Effector memory CD4-positive, alpha-beta T cell (primary cell): ENCODE measurements around the gene COX11.

Experiments
- DNase-seq, 3 donors: peaks; one replicate each; pipeline ENCODE4 v3.0.0-alpha.2; 2020
- H3K27ac ChIP-seq: 2 replicates; pipeline ENCODE4 v1.7.0; 2013; ENCODE audit warnings: mild to moderate bottlenecking, low read length, moderate library complexity; ENCODE audit not compliant: insufficient read depth, poor library complexity, severe bottlenecking
- H3K27me3 ChIP-seq: replicated peaks from 2 replicates; pipeline ENCODE4 v1.7.0; 2013; ENCODE audit warnings: mild to moderate bottlenecking, low read length; ENCODE audit not compliant: insufficient read depth, control insufficient read depth, poor library complexity, severe bottlenecking
- H3K36me3 ChIP-seq: 2 replicates; pipeline ENCODE4 v1.7.0; 2013; ENCODE audit warnings: mild to moderate bottlenecking, low read length, moderate library complexity; ENCODE audit not compliant: control insufficient read depth, insufficient read depth
- H3K4me1 ChIP-seq: 2 replicates; pipeline ENCODE4 v1.7.0; 2013; ENCODE audit warnings: low read length, mild to moderate bottlenecking; ENCODE audit not compliant: control insufficient read depth, insufficient read depth, poor library complexity, severe bottlenecking
- H3K4me3 ChIP-seq: 2 replicates; pipeline ENCODE4 v1.7.0; 2013; ENCODE audit warnings: low read length, low read depth, mild to moderate bottlenecking; ENCODE audit not compliant: insufficient read depth, poor library complexity, severe bottlenecking
- H3K9me3 ChIP-seq: 2 replicates; pipeline ENCODE4 v1.7.0; 2013; ENCODE audit warnings: mild to moderate bottlenecking, low read length, moderate library complexity; ENCODE audit not compliant: control insufficient read depth
- total RNA-seq, 3 donors: gene quantifications; one replicate each; lab custom pipeline; 2026; lab: John Stamatoyannopoulos, UW

The COX11 gene, protein sequence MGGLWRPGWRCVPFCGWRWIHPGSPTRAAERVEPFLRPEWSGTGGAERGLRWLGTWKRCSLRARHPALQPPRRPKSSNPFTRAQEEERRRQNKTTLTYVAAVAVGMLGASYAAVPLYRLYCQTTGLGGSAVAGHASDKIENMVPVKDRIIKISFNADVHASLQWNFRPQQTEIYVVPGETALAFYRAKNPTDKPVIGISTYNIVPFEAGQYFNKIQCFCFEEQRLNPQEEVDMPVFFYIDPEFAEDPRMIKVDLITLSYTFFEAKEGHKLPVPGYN
- 23.8 to 42.2 (median 27.4) reads per million in 3 donors for total RNA-seq

DNA sequence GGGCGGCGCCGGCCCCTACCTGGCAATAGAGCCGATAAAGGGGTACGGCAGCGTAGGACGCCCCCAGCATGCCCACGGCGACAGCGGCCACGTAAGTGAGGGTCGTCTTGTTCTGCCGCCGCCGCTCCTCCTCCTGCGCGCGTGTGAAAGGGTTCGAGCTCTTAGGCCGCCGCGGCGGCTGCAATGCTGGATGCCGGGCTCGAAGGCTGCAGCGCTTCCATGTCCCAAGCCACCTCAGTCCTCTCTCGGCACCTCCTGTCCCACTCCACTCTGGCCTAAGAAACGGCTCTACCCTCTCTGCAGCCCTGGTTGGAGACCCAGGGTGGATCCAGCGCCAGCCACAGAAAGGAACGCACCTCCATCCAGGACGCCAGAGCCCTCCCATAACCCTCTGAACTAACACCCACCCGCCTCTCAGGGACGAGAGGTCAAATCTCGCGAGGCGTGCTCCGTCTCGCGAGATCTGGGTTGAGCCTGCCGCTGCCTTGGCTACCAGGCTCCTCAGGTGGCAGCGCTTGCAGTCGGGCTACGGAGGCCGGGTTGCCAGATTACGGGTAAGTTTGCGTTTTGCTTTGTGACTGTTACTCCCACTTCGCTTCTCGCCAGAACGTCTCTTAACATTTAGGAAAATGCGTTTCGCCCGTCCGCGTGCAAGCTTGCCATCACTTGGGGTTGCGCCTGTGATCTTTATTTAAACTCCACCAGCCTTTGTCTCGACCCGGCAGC lies at the start of gene COX11, which contains the start of gene STXBP4:
TSS of gene COX11 (minus strand) at position 393 of the 726 bp plus-strand sequence. CDS start at position 385, 8 bp downstream.
TSS of gene STXBP4 (plus strand) at position 504 of the 726 bp plus-strand sequence. CDS start 17,455 bp downstream, outside the sequence.
- peak; percentile 86 to 93 (median 91) for DNase-seq
- H3K27ac ChIP-seq: peak within 1 kb of the TSS; percentile 74
- peak within 1 kb of the TSS; percentile 79 for H3K4me3 ChIP-seq
- no peaks in the 10 kb centered on the region for H3K27me3 ChIP-seq
- H3K36me3 ChIP-seq: peaks cover 4% of the 10 kb centered on the region
- H3K4me1 ChIP-seq: no peaks in the 10 kb centered on the region
- H3K9me3 ChIP-seq: no peaks in the 10 kb centered on the region

DNA sequence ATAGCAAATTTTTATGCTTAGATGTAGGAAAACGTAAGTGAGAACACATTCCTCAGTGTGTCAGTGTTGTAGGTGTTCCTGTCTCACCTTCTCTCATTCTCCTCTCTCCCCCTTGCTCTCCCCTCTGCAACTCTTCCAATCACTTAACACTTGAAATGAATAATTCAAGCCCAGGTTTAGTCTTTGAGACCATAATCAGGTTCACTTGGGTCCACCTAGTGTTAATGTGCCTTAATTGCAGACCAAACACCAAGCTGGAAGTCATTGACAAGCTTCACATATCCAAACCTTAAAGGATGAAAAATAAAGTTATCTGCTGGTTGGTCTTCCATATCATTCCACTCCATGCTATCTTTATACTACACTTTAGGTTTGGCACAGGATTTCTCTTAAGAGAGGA lies 37.1 kb upstream of the COX11 start:
- Histone ChIP-seq H3K4me1 (no peaks in the 10 kb centered on the region), H3K9me3 (no peaks in the 10 kb centered on the region)
- DNase-seq: no peak

DNA sequence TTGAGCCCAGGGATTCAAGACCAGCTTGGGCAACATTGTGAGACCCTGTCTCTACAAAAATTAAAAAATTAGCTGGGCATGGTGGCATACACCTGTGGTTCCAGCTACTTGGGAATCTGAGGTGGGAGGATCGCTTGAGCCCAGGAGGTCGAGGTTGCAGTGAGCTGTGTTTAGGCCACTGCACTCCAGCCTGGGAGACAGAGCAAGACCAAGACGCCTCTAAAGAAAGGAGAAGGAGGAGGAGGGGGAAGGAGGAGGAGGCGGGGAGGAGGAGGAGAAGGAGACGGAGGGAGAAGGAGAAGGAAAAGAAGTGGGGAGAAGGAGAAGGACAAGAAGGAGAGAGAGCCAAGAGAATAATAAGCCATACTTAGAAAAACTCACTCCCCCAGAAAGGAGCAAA lies 36.0 kb upstream of the COX11 start:
- Histone ChIP-seq H3K9me3 (no peaks in the 10 kb centered on the region), H3K27ac (no peak overlapping the region), H3K27me3 (no peaks in the 10 kb centered on the region), H3K36me3 (peaks cover 2% of the 10 kb centered on the region), H3K4me3 (no peak overlapping the region), H3K4me1 (no peaks in the 10 kb centered on the region)
- no peak for DNase-seq

More for the DNA sequence above, 37.1 kb upstream of the COX11 start:
- Histone ChIP-seq H3K36me3 (no peaks in the 10 kb centered on the region), H3K4me3 (no peak overlapping the region), H3K27me3 (no peaks in the 10 kb centered on the region), H3K27ac (no peak overlapping the region)

DNA sequence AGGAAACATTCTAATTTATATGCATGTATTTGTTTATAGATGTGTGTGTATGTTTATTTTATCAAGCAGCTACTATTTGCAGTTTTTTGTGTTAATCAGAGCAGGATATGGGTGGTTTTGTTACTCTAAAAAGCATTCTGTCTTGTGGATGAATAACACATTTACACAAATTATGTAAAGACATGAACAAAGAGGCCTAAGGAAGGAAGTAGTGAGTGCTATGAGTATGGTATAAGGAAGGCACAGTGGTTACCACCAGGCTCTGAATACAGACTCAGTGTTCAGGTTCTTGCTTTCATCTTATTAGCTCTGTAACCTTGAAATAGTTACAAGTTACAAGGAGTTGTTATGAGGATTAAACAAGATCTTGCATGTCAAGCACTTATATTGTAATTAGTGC lies 34.0 kb upstream of the COX11 start:
- no peaks in the 10 kb centered on the region for H3K9me3 ChIP-seq
- H3K36me3 ChIP-seq: peaks cover 3% of the 10 kb centered on the region
- H3K27me3 ChIP-seq: no peaks in the 10 kb centered on the region
- DNase-seq: no peak
- H3K27ac ChIP-seq: no peak overlapping the region
- H3K4me3 ChIP-seq: no peak overlapping the region
- no peaks in the 10 kb centered on the region for H3K4me1 ChIP-seq

DNA sequence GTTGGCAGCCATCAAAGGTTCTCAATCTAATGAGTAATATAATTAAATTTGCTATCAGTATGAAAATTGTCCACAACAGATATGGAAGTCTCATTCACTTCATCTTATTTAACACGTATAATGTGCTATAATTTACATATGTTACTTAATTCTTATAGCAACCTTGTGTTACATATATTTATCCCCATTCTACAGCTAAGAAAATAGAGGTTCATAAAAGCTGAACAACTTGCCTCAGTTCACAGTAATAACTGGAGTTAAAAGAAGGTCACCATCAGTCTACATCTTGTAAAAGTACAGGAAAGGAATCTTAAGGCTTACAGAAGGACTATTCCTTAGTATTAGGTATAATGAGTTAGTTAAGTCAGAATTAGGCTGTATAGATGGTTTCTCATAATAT lies 28.0 kb upstream of the COX11 start:
- no peaks in the 10 kb centered on the region for H3K9me3 ChIP-seq
- no peaks in the 10 kb centered on the region for H3K4me1 ChIP-seq
- no peak for DNase-seq

DNA sequence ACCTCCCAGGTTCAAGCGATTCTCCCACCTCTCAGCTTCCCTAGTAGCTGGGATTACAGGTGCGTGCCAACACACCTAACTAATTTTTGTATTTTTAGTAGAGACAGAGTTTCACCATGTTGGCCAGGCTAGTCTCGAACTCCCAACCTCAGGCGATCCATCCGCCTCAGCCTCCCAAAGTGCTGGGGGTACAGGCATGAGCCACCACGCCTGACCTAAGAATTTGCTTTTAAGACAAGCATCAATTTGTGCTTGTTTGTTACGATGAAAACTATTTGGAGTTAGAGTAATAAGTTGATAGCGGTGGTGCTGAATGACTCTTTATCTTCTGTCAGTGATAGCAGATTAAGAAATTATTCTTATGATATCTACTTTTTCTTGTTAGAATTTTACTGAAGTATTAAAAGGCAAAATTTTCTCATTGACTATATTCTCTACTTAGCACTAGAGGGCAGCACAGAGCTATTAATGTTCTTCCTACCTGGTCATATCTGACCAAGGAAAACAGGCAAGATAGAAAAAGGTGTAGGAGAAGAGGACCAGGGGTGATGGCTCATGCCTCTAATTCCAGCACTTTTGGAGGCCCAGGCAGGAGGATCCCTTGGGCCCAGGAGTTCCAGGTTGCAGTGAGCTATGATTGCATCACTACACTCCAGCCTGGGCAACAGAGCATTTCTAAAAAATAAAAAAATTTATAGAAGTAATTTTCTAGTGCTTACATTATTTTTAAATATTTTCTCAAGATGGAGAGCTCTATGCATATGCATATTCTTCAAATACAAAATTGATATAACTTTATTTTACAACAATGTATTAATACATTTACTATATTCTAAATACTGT lies 24.6 kb upstream of the COX11 start:
- H3K27ac ChIP-seq: no peak overlapping the region
- no peaks in the 10 kb centered on the region for H3K9me3 ChIP-seq
- no peak for DNase-seq
- no peaks in the 10 kb centered on the region for H3K36me3 ChIP-seq
- H3K27me3 ChIP-seq: no peaks in the 10 kb centered on the region
- no peak overlapping the region for H3K4me3 ChIP-seq
- no peaks in the 10 kb centered on the region for H3K4me1 ChIP-seq

More for the DNA sequence above, 28.0 kb upstream of the COX11 start:
- Histone ChIP-seq H3K27me3 (no peaks in the 10 kb centered on the region), H3K36me3 (peaks cover 3% of the 10 kb centered on the region), H3K27ac (no peak overlapping the region), H3K4me3 (no peak overlapping the region)

DNA sequence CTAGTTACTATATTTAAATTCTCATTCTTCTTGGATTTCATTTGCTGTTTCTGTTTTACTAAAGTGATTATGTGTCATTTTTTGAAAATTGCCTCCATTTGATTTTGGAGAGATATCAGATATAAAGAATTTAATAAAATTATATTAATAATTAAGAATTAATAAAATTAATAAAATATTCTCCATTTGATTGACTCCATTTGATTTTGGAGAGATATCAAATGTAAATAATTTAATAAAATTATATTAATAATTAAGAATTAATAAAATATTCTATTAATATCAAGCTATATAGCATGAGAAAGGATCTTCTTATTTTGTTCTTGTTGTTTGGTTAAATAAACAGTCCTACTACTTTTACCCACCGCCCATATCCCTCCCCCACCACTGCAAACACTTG lies 23.1 kb upstream of the COX11 start:
- Histone ChIP-seq H3K4me3 (no peak overlapping the region), H3K36me3 (peaks cover 3% of the 10 kb centered on the region), H3K27ac (no peak overlapping the region), H3K4me1 (no peaks in the 10 kb centered on the region), H3K27me3 (no peaks in the 10 kb centered on the region), H3K9me3 (no peaks in the 10 kb centered on the region)
- no peak for DNase-seq

DNA sequence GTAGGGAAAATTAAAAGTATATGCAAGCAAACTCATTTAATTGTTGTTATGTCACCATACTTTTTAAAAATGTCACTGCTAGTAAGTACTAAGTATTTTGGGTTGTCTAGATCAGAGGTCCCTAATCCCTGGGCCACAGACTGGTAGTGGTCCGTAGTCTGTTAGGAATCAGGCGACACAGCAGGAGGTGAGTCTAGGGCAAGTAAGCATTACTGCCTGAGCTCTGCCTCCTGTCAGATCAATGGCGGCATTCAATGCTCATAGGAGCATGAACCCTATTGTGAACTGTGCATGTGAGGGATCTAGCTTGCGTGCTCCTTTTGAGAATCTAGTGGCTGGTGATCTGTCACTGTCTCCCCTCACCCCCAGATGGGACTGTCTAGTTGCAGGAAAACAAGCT lies 21.7 kb upstream of the COX11 start:
- Histone ChIP-seq H3K9me3 (no peaks in the 10 kb centered on the region), H3K36me3 (peaks cover 3% of the 10 kb centered on the region), H3K27ac (no peak overlapping the region), H3K27me3 (no peaks in the 10 kb centered on the region), H3K4me3 (no peak overlapping the region), H3K4me1 (no peaks in the 10 kb centered on the region)
- no peak for DNase-seq

DNA sequence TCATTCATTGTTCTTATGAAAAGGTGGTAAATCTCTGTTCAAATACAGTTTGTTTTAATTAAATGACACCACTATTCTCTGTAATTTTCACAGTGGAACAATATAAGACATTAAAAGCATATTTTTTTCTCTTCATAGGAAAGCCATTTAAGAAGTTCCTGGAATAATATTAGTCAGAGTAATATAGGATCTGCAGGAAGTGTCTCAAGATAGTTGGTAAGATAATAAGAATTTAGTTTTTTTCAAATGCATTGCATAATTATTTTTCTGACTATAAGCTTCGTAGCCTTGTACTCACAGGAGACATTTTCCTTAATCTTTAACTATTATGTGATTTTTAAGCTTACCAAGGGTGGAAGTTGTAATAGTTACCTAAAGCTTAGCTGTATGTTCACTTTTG lies 17.0 kb upstream of the COX11 start:
- H3K27ac ChIP-seq: no peak overlapping the region
- DNase-seq: no peak
- no peak overlapping the region for H3K4me3 ChIP-seq
- no peaks in the 10 kb centered on the region for H3K4me1 ChIP-seq
- peaks cover 3% of the 10 kb centered on the region for H3K9me3 ChIP-seq
- peaks cover 3% of the 10 kb centered on the region for H3K36me3 ChIP-seq
- H3K27me3 ChIP-seq: no peaks in the 10 kb centered on the region
